Fibroblast of upper back skin (primary cell): ENCODE data around the gene RPL19.

Source experiments
- DNase-seq: peaks from one replicate; pipeline ENCODE4 v3.0.0-alpha.2; 2013

Gene RPL19

DNA sequence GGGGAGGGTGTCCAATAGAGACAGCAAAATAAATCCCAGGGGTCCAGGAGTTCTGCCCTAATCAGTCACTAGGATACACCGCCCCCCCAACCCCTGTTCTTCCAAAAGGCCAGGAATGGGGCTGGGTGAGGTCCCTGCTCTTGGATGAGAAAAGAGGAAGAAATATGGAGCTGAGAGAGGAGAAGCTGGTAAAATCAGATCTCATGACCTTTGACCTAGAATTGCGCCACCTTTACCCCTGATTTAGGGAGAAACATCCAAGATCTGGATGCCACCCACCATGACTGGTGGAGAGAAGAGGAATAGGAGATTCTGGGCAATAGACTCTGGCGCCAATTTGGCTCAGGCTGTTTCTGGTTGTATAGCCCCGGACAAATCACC lies 1.9 kb upstream of the RPL19 start:
- DNase-seq, result no peak

DNA sequence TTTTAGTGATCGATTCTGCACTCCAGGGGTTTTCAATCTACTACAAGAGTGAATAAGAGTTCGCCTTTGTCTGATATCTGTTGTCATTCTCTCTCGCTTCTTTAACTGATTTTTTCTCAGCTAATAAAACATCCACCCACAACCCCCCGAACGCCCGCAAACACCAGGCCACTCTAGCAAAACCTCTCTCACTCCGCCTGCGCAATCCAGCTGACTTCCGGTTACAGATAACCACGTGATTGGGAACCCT lies 338 bp upstream of the RPL19 start:
- DNase-seq, result peak; percentile 94

DNA sequence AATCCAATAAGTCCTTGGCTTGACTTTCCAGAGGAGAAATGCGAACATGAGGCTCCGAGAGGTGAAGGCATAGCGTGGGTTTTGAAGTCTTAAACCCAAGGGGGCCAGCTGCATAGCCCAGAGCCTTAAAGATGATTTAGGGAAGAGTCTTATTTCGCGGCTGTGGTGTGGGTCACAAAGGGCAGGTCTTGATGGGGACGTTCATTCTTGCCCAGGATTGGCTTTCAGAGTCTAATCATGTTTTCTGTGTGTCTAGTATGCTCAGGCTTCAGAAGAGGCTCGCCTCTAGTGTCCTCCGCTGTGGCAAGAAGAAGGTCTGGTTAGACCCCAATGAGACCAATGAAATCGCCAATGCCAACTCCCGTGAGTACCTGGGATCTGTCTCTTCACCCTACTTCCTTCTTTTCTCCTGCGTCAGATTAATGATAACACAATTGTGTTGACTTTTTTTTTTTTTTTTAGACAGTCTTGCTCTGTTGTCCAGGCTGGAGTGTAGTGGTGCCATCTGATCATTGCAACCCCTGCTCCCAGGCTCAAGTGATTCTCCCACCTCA lies 951 bp downstream of the RPL19 start:
- DNase-seq, result no peak

- no peak for DNase-seq
Measured at GRCh38 chr17:39204245-39204644, 4.2 kb downstream of the RPL19 start.

DNA sequence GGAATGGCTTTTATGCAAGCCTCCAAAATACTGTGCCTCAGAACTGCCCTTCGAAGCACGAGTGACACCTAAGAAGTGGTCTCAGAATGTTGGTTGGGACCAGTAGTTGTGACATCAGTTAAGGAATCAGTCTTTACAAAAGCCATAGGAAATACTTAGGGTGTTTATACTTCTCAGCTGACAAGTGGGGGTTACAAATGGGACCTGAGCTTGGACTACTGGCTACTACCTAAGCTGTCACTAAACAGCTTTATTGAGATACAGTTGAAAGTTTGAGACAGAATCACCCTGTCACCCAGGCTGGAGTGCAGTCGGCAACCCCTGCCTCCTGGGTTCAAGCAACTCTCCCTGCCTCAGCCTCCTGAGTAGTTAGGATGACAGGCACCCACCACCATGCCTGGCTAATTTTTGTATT lies 5.0 kb downstream of the RPL19 start:
- no peak for DNase-seq

- no peak for DNase-seq
Measured at GRCh38 chr17:39208136-39208535, 8.1 kb downstream of the RPL19 start.

- no peak for DNase-seq
Measured at GRCh38 chr17:39208893-39209292, 8.8 kb downstream of the RPL19 start.

- peak; percentile 69 for DNase-seq
Measured at GRCh38 chr17:39209317-39210092, 9.4 kb downstream of the RPL19 start.

DNA sequence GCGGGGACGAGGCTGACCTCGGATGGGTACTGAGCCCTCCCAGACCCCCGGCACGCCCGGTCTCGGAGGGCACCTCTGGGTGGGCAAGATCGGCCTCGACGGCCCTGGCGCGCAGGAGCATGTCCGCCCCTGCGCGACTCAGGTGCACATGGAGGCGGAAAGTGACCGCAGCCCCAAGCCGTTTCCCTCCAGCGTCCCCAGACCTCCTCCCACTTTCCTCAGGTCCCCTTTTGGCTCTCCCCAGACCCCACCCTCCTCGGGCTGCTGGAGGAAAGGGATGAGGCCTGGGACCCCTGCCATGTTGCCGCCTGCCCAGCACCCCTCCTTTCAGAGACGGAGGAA lies 10.0 kb downstream of the RPL19 start:
- no peak for DNase-seq

DNA sequence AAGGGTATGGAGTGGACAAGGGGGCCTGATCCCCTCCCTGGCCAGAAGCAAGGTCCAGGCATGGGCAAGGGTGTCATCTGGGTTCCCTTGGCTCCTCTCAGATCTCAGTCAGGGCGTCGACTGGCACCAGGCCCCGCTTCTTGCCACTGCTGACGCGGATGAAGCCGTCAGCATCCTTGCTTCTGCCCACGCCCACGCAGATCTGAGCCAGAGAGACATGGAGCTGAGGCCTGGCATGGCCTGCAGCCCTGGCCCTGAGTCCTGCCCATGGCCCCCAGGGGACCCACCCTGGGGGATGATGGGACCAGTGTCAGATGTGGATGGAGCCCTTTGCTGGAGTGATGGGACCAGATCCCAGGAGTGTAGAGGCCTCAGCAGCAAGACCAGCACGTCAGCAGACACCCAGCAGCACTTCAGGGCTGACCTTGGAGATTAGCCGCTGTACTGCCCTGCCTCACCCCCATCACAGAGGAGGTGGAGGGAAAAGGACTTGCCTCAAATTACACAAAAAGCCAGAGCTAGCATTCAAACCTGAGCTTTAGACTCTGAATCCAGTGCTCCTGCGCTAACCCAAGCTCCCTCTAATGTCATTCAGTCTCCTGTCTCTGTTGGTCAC lies 12.2 kb downstream of the RPL19 start:
- no peak for DNase-seq

GRCh38 chr17:39212841-39213480 lies 12.9 kb downstream of the RPL19 start:
- DNase-seq, result no peak

DNA sequence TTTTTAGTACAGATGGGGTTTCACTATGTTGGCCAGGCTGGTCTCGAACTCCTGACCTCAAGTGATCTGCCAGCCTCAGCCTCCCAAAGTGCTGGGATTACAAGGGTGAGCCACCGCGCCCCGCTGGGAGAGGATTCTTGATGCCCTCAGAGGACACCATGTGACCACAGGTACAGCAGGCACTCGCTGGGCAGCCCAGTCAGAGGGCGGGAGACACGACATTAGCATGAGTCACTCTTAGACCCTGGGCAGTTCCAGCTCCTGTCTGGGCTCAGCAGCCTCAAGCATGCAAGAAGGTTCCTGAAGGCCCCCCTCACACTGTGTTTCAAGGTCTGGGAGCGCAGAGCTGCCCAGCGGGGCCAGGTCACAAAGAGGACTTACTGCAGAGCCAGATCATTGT lies 13.8 kb downstream of the RPL19 start:
- no peak for DNase-seq

DNA sequence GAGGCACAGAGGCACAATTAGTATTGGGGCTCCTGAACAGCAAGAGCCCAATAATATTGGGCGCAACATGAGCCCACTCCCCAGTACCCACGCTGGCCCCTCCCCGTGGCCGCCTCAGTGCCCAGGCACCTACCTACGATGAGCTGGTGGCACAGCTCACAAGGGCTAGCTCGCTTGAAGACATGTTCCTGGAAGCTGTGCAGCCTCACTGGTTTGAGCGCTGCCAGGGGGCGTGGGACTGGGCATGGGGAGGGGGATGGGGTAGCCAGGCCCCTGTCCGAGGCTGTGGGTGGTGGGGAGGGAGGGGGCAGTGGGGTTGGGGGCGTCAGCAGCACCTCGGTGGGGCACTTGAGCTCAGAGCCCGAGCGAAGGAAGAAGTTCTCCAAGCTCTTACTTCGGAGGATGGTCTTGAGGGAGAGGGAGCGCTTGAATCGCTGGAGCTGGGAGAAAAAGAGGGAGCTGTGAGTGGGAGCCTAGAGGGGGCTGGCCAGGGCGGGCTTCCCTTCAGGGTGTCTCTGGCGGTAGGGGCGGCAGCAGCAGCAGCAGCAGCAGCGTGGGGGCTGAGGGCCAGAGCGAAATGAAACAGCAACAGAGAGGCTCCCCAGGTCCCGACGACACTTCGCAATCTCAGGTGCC lies 17.8 kb downstream of the RPL19 start:
- no peak for DNase-seq

DNA sequence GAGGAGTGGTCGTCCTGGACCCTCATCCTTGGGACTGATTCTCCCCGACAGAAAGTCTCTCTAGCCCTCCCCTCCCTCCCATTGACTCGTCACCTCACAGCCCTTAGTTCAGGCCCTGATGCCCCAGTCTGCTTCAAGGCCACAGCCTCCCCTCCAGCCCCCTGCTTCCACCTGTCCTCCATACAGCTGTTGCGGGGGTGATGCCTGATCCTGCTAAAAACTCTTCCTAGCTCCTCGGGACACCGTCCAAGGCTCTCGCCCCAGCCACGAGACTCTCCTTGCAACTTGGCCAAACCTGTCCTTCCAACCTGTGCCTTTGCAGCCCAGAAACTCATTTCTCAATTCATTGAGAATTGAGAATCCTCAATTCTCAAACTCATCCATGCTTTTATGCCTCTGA lies 18.8 kb downstream of the RPL19 start:
- DNase-seq, result no peak

- no peak for DNase-seq
Measured at GRCh38 chr17:39219647-39220154, 19.6 kb downstream of the RPL19 start.

DNA sequence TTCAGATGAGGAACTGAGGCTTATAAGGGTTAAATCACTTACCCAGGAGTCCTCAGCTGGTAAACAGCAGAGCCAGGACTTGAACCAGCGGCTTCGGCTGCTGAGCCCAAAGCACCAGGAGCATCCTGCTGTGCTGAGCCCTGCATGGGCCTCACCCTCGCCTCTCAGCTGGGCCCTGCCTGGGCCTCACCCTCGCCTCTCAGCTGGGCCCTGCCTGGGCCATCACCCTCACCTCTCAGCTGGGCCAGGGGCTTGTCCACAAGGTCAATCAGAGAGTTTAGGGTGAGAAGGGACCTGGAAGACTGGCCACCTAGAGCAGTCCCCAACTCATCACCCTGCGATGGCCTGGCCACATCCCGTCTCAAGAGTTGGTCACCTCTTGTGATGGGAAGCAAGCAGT lies 21.5 kb downstream of the RPL19 start:
- no peak for DNase-seq

- DNase-seq, result no peak
Measured at GRCh38 chr17:39222151-39222550, 22.1 kb downstream of the RPL19 start.

DNA sequence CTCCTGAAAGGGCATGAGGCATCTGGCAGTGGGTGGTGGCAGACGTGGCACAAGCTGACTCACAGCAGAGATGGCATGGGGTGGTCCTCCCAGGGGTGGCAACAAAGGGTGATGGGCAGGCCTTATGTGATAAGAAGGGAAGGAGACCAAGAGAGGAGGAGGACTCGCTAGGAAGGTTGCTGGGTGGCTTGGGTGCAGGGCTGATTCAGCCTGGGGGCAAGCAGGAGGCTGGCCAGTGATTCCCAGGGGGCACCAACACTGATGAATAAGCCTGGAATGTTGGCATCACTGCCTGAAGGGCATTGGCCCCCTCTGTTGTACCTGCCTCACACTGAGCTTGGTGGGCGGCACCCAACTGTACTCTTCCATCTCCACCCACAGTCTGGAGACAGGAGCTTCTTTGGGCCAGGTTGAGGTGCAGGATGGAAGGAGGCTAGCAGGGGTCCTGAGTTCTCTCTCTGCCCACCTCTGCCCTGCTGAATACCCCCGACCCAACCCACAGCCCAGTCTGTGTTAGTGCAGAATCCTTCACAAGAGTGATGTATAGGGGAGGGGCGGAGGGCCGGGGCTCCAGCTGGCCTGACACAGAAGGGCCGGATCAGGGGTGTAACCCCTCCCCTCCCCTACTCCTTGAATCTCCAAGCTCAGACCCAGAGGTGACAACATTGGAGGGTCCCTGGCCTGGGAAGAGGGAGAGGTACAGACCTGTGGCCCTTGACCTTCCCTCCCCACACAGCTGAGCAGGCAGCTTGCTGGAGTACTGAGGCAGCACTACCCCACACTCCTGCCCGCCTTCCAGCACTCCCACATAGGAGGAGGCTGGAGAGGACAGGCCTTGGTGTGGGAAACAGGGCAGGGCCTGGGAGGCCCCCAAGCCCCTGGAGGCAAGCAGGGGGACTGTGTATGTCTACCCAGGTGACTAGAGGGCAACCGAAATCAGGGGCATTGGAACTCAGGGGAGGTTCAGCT lies 23.1 kb downstream of the RPL19 start:
- DNase-seq, result no peak

DNA sequence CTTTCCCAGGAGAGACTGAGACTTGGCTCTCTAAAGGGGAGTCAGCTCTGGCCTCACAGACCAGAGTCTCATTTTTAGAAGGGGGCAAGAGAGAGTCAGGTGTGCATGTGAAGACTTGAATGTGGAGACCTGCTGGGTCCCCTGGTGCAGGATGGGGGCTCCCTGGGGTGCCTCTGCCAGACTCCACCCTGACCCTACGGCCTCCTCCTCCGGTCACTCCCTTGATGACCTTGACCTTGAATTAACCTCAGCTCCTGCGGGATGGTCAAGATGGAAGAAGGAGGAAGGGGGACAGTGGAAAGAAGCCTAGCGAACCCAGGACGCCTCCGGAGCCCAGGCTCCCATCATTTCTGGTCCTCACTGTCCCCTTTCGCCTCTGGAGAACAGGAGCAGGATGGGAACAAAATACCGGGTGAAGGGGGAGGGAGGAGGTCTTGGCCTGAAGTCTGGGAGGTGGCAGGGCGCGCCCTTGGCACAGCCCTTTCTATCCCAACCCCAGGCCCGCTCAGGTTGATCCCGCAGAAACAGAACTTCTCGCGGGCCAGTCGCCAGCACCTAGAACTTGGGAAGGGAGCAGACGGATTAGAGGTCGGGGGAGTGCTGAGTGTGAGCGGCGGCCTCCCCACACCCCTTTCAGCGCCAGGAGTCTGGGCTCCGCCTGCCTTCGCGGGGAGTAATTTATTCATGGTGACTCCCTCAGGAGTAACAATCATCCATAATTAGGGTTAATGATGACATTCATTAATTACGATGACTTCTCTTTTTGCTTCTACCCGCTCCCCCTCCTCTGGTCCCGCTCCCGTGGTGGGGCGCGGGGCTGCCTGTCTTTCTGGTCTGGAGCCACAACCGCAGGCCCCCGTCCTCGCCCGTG lies 24.1 kb downstream of the RPL19 start:
- no peak for DNase-seq

DNA sequence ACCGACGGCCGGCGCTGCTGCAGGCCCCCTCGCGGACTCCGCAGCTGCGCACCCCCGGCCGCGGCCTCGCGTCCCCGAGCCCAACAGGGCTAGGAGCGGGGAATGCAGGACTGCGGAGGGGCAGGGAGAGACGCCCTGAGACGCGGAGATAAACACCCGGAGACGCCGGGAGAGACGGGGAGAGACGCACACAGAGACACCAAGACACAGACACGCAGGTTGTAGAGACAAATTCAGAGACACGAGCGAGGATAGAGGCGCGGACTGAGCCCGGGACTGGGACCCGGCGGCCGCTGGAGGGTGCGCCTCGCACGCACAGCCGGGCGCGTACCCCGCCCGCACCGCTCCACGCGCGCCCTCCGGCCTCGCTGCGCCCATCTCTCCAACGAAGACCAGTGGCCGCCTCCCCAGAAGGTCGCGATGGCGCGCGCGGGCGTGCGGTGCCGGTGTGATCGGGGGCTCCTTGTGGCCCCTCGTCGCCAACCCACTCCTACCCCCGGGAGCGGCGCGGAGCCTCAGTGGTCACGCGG lies 24.8 kb downstream of the RPL19 start:
- DNase-seq, result no peak

DNA sequence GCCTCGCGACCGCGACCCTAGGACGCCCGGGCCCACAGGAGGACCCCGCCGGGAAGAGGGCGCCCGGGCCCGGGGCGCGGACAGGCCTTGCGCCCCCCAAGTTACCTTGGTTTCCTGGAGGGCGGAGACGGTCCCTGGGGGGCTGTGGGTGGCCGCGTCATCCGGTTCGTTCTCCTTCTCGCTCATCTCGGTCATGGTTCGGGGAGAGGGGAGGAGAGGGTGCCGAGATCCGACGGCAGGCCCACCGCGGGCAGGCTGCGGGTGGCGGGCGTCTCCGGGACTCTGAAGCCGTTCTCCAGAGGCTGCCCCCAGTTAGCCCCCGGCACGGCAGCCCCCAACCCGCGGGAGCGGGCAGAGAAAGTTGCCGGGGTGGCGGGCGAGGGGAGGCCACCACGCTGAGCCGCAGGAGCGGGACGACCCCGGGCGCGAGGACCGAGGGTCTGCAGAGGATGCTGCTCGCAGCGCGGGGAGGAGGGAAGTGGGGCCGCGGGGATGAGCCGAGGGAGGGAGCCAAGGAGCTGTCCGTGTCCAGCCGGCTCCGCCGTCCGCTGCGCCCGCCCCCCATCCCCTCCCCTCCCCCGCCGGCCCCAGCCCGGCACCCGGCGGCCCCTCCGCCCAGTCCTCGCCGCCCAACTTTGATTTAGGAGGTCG lies 25.4 kb downstream of the RPL19 start, which contains the start of gene STAC2:
Gene STAC2, minus strand, starts transcription at position 638 of the 651 bp plus-strand sequence. Its CDS starts 443 bp downstream, at position 195.
- DNase-seq, result no peak
